Endothelial cell of hepatic sinusoid (primary cell): ENCODE data around the gene NME2.
"Not testable (repeated sequence)": the region's sequence is repeated elsewhere in the genome, so short reads cannot be mapped to it uniquely, and the experiment has no call there.

Experiments
- in situ Hi-C: cut with HindIII; loops from 2 replicates; pipeline ENCODE4 v1.10.0; 2017; ENCODE audit warnings: low sequenced_read_pairs

The NME2 gene

GRCh38 chr17:51166198-51166986 lies at the start of gene NME2:
NME2 (plus strand) TSS chr17:51166411; CDS start chr17:51166831, 420 bp downstream.
- in situ Hi-C loops = no loop called here

GRCh38 chr17:51118330-51119195 lies 47.6 kb upstream of the NME2 start:
- in situ Hi-C loops = no loop called here

- in situ Hi-C loops = no loop called here
Observed at GRCh38 chr17:51119415-51120356, 46.5 kb upstream of the NME2 start.

- in situ Hi-C loops = no loop called here
Observed at GRCh38 chr17:51120357-51120738, 45.9 kb upstream of the NME2 start.

- in situ Hi-C loops = no loop called here
Observed at GRCh38 chr17:51120739-51121619, 45.2 kb upstream of the NME2 start, which contains the start of gene SPAG9. SPAG9 (minus strand) TSS chr17:51120868; CDS start chr17:51120656, 212 bp downstream.

- in situ Hi-C loops = no loop called here
Observed at GRCh38 chr17:51121620-51122472, 44.4 kb upstream of the NME2 start.

GRCh38 chr17:51122473-51123115 lies 43.6 kb upstream of the NME2 start:
- in situ Hi-C loops = not testable (repeated sequence)

- in situ Hi-C loops = no loop called here
Observed at GRCh38 chr17:51124640-51125503, 41.3 kb upstream of the NME2 start.

GRCh38 chr17:51128076-51128475 lies 38.1 kb upstream of the NME2 start:
- in situ Hi-C loops = no loop called here

- in situ Hi-C loops = no loop called here
Observed at GRCh38 chr17:51132964-51133319, 33.3 kb upstream of the NME2 start.

GRCh38 chr17:51133365-51133764 lies 32.8 kb upstream of the NME2 start:
- in situ Hi-C loops = no loop called here

- in situ Hi-C loops = no loop called here
Observed at GRCh38 chr17:51135956-51136355, 30.3 kb upstream of the NME2 start.

GRCh38 chr17:51142597-51142996 lies 23.6 kb upstream of the NME2 start:
- in situ Hi-C loops = no loop called here

- in situ Hi-C loops = no loop called here
Observed at GRCh38 chr17:51144266-51145022, 21.8 kb upstream of the NME2 start.

GRCh38 chr17:51147650-51148049 lies 18.6 kb upstream of the NME2 start:
- in situ Hi-C loops = no loop called here

GRCh38 chr17:51149163-51149562 lies 17.0 kb upstream of the NME2 start:
- in situ Hi-C loops = no loop called here

GRCh38 chr17:51150932-51151331 lies 15.3 kb upstream of the NME2 start:
- in situ Hi-C loops = no loop called here
